GM18870 (cell line): ENCODE results near the gene APRT.

Source experiments
- ATAC-seq: cut with Tn5 transposase; IDR thresholded peaks from one replicate; pipeline ENCODE4 v1.9.1; 2021; ENCODE audit warnings: moderate library complexity; ENCODE audit not compliant: unreplicated experiment

Gene APRT

GRCh38 chr16:88842308-88842756 lies 30.6 kb upstream of the APRT start:
- no peak for ATAC-seq

DNA sequence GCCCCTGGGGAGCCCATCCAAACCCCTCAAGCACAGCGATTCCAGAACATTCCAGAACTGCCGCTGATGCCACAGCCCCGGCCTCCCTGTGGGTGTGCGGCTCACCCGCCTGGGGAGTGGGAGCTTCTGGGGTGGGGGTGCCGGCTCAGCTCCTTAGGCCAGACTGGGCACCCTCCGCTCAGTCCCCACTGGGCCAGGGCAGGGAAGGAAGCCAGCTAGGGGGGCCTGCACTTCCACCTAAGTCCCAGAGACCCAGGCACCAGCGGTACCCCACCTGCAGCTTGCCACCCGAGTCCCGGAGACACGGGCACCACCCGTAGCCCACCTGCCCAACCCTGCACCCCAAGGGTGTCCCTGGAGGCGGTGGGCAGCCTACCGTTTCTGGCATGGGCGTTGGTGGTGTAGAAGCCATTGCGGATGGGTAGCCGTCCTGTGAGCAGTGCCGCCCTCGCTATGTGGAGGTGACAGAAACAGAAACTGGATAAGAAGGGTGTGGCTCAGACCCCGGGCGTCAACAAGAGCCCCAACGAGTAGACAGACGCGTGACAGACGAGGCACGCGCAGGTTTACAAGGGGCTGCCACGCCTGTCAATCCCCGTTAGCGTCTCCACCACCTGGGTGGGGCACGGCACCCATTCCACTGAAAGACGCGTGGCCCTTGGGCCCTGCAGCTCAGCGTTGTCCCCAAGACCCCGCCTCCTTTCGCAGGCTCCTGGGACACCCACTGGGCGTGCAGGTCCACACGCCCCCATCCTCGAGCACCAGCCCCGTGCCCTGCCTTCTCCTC lies 30.0 kb upstream of the APRT start:
- no peak for ATAC-seq

- no peak for ATAC-seq
These were observed 29.0 kb upstream of the APRT start for GRCh38 chr16:88840600-88841215.

DNA sequence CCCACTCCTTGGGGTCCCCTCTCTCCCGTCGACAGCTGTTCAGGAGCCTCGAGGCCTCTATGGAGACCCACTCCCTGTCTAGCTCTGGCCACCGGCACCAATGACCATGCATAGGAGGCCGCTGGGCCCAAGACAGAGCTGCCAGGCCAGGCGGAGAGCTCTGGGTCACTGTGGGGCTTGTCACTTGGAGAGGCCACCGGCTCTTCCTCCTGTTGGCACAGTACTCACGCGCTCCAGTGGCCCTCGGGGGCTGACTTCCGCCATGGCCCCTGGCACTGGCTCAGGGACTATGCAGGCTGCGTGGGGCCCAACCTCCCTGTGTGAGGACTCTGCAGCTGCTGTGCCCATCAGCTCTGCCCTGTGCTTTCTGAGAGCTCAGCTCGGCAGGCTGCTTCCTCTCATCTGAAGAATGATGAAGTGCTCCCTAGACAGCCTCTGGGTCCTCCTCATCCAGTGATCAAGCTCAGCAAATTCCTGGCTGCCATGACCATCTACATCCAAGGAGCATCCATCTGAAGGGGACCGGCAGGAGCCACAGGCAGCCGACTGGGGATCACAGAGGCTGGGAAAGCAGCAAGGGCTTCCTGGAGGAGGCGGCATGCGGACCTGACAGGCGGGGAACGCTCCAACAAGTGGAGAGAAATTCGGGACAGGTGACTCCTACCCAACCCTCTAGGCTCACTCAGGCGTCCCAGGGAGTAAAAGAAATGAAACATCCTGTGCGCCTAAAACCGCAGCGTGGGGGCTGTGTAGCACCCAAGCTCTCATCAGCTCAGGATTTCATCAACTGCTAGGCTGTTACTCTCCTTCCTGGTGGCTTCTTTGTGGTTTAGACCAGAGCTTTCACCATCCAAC lies 28.2 kb upstream of the APRT start:
- no peak for ATAC-seq

DNA sequence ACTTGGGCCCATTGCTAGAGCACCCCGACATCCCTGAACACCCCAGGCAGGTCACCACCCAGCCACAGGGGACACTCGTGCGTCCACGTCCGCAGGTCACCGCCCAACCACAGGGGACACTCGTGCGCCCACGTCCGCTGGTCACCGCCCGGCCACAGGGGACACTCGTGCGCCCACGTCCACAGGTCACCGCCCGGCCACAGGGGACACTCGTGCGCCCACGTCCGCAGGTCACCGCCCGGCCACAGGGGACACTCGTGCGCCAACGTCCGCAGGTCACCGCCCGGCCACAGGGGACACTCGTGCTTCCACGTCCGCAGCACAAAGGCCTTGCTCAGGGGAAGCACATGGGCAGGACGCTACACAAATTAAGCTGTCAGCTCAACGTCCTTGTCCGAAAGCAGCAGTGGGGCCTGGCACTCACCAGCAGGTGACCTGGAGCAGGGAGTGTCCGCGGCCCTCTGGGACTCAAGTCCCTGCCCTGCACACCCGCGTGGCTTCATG lies 27.4 kb upstream of the APRT start:
- no peak for ATAC-seq

GRCh38 chr16:88838566-88838965 lies 26.8 kb upstream of the APRT start:
- no peak for ATAC-seq

DNA sequence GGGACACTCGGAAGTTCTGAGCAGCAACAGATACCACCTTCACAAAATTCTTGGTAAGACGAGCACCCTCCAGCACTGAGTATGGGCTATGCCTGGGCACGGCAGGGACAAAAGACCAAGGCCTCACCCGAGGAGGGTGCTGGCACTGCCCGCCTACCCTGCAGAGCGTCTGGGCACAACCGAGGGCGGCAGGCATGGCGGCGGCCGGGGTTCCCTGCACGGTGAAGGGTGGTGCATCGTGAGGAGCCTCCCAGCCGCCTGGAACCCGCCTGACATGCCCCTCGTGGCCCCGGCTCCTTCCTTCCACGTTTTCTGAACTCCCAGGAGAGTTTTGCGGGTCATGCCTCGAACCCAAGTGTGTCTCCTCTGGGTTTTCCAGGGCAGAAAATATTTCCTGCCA lies 26.1 kb upstream of the APRT start:
- ATAC-seq: no peak

- ATAC-seq: no peak
These were observed 25.1 kb upstream of the APRT start for GRCh38 chr16:88836791-88837190.

GRCh38 chr16:88835818-88836217 lies 24.1 kb upstream of the APRT start:
- ATAC-seq: no peak

GRCh38 chr16:88835383-88835782 lies 23.7 kb upstream of the APRT start:
- no peak for ATAC-seq

- no peak for ATAC-seq
These were observed 22.9 kb upstream of the APRT start for GRCh38 chr16:88834670-88835069.

- no peak for ATAC-seq
These were observed 21.4 kb upstream of the APRT start for GRCh38 chr16:88833086-88833485.

GRCh38 chr16:88831838-88832237 lies 20.1 kb upstream of the APRT start:
- ATAC-seq: no peak

DNA sequence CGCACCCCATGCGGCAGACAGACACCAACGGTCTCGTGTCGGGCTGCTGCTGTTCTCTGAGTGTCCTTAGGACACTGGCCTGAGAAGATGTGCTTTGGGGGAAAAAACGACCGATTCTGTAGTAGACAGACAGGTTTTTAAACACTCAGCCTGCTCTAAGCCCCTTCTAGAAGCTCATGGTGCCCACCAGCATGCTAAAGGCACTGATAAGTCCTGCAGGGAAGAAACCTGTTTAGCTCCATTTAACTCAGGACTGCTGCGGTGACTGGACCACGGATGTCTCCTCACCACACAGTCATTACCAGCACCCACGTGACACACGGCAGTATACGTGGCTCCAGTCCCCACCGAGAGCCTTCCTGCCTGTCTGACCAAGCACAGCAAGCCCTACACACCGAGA lies 19.1 kb upstream of the APRT start:
- no peak for ATAC-seq

DNA sequence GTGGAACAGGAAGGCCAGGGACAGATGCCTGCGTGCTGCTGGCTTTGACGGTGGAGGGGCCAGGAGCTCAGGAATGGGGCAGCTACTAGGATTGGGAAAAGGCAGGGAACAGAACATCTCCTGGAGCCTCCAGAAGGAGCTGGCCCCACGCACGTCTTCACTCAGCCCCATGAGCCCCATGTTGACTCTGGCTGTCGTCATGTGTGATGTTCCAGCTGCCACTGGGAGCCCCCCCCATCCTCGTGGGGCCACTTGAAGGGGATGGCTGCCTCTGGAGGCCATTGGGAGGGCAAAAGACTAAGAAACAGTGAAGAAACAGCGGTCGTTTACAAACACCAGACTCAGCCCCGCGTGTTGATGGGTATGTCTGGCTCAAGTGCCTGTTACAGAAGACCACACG lies 18.5 kb upstream of the APRT start:
- no peak for ATAC-seq

DNA sequence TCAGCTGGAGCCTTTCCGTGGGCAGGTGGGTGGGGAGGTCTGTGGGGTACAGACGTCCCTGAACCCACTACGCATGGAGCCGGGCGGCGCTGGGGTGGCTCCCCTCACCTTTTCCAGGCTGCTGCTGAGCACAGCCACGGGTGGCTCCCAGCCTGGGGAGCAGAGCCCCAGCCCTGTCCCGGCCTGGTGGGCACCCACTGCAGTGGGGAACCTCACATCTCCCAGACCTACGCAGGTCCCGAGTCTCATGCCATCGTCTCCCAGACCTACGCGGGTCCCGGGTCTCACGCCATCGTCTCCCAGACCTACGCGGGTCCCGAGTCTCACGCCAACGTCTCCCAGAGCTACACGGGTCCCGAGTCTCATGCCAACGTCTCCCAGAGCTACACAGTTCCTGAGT lies 17.0 kb upstream of the APRT start:
- ATAC-seq: no peak

GRCh38 chr16:88827727-88828126 lies 16.0 kb upstream of the APRT start:
- no peak for ATAC-seq

DNA sequence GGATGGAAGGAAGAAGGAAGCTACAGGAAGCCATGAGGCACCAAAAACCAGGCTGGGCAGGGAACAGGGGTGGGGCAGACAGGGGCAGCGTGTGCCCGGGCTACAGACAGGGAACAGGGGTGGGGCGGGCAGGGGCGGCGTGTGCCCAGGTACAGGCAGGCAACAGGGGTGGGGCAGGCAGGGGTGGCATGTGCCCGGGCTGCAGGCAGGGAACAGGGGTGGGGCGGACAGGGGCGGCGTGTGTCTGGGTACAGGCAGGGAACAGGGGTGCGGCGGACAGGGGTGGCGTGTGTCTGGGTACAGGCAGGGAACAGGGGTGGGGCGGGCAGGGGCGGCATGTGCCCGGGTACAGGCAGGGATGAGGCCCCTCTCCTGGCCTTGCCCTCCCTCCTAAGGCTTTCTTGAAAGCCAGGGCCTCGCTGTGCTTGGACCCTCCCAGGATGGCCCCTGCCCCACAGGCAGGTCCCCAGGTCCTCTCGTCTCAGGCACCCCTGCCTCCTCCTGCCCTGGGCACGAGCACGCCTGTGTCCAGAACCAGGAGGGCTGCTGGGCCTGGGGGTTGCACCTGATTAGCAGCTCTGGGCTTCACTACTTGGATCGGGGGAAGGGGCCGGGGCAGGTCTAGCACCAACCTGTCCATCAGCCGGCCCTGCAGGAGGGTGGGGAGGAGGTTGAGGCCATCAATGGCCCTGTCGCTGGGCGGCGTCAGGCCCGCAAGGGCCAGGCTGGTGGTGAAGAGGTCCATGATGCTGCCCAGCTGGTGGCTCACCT lies 14.5 kb upstream of the APRT start:
- no peak for ATAC-seq

DNA sequence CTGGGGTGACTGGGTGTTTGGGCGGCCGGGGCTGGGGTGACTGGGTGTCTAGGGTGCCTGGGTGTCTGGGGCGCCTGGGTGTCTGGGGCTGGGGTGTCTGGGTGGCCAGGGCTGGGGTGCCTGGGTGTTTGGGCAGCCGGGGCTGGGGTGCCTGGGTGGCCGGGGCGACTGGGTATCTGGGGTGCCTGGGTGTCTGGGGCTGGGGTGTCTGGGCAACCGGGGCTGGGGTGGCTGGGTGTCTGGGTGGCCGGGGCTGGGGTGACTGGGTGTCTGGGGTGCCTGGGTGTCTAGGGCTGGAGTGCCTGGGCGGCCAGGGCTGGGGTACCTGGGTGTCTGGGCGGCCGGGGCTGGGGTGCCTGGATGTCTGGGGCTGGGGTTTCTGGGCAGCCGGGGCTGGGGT lies 13.4 kb upstream of the APRT start:
- ATAC-seq: no peak

GRCh38 chr16:88824256-88825077 lies 12.7 kb upstream of the APRT start:
- no peak for ATAC-seq
